Nephron (organoid): Measurements from ENCODE around the gene ALKBH3.

ENCODE experiments used
- H3K27ac Mint-ChIP-seq, 3 experiments: 2 replicates each; pipeline ENCODE4 v1.8.0; 2020; ENCODE audit warnings: mixed read lengths in 3 of 3, mild to moderate bottlenecking in 2 of 3, moderate library complexity in 1 of 3
- H3K27me3 Mint-ChIP-seq: 2 replicates; pipeline ENCODE4 v1.8.0; 2021; ENCODE audit warnings: low read depth, mild to moderate bottlenecking, moderate library complexity, mixed read lengths
- H3K36me3 Mint-ChIP-seq: 2 replicates; pipeline ENCODE4 v1.8.0; 2020; ENCODE audit warnings: low read depth, mixed read lengths
- H3K4me1 Mint-ChIP-seq: 2 replicates; pipeline ENCODE4 v1.8.0; 2020; ENCODE audit warnings: mixed read lengths
- H3K4me3 Mint-ChIP-seq, 3 experiments: 2 replicates each; pipeline ENCODE4 v1.8.0; 2020; ENCODE audit warnings: mild to moderate bottlenecking in 3 of 3, mixed read lengths in 3 of 3, moderate library complexity in 2 of 3
- H3K9me3 Mint-ChIP-seq: 2 replicates; pipeline ENCODE4 v1.8.0; 2020; ENCODE audit warnings: mixed read lengths
- CTCF ChIP-seq, 3 experiments: fragments of 200-600 bp; sonication (generic); IDR thresholded peaks; one replicate each; pipeline ENCODE4 v1.5.0; 2021; ENCODE audit warnings: antibody characterized with exemption in 3 of 3; ENCODE audit not compliant: unreplicated experiment in 3 of 3

ALKBH3 gene

GRCh38 chr11:43923406-43924111 is 42.9 kb downstream of the ALKBH3 start:
- Mint-ChIP-seq H3K4me3 (peak overlapping the region in 1 of 3 experiments; percentile 30), H3K9me3 (no peaks in the 10 kb centered on the region), H3K4me1 (peaks cover 70% of the 10 kb centered on the region), H3K36me3 (peaks cover 23% of the 10 kb centered on the region), H3K27ac (peak overlapping the region; percentile 93 to 99 (median 96)), H3K27me3 (no peaks in the 10 kb centered on the region)
- TF ChIP-seq CTCF (IDR thresholded peaks at IDR 0.05; ENCODE audit: unreplicated experiment in 3 of 3), result no peak

- Mint-ChIP-seq H3K4me1 (peaks cover 68% of the 10 kb centered on the region), H3K9me3 (no peaks in the 10 kb centered on the region), H3K36me3 (peaks cover 17% of the 10 kb centered on the region), H3K27me3 (no peaks in the 10 kb centered on the region), H3K27ac (peak overlapping the region; percentile 93 to 99 (median 96)), H3K4me3 (no peak overlapping the region)
- no peak for TF ChIP-seq CTCF (IDR thresholded peaks at IDR 0.05; ENCODE audit: unreplicated experiment in 3 of 3)
These were observed 43.7 kb downstream of the ALKBH3 start for GRCh38 chr11:43924112-43924855.

- Mint-ChIP-seq H3K27ac (peak overlapping the region; percentile 73 to 97 (median 87)), H3K36me3 (peaks cover 10% of the 10 kb centered on the region), H3K4me1 (peaks cover 65% of the 10 kb centered on the region), H3K27me3 (no peaks in the 10 kb centered on the region), H3K9me3 (no peaks in the 10 kb centered on the region), H3K4me3 (no peak overlapping the region)
- no peak for TF ChIP-seq CTCF (IDR thresholded peaks at IDR 0.05; ENCODE audit: unreplicated experiment in 3 of 3)
These were observed 44.7 kb downstream of the ALKBH3 start for GRCh38 chr11:43925063-43925931.

GRCh38 chr11:43925932-43926505 is 45.4 kb downstream of the ALKBH3 start:
- H3K27ac Mint-ChIP-seq, result peak overlapping the region; percentile 73 to 97 (median 87)
- TF ChIP-seq CTCF (IDR thresholded peaks at IDR 0.05; ENCODE audit: unreplicated experiment in 3 of 3), result no peak
- H3K4me3 Mint-ChIP-seq, result peak overlapping the region in 1 of 3 experiments; percentile 34
- H3K4me1 Mint-ChIP-seq, result peaks cover 65% of the 10 kb centered on the region
- no peaks in the 10 kb centered on the region for H3K9me3 Mint-ChIP-seq
- no peaks in the 10 kb centered on the region for H3K27me3 Mint-ChIP-seq
- peaks cover 5% of the 10 kb centered on the region for H3K36me3 Mint-ChIP-seq

- H3K27ac Mint-ChIP-seq, result peak overlapping the region in 2 of 3 experiments; percentile 82 to 89
- H3K4me1 Mint-ChIP-seq, result peaks cover 63% of the 10 kb centered on the region
- H3K36me3 Mint-ChIP-seq, result no peaks in the 10 kb centered on the region
- no peak for TF ChIP-seq CTCF (IDR thresholded peaks at IDR 0.05; ENCODE audit: unreplicated experiment in 3 of 3)
- H3K4me3 Mint-ChIP-seq, result no peak overlapping the region
- H3K27me3 Mint-ChIP-seq, result no peaks in the 10 kb centered on the region
- H3K9me3 Mint-ChIP-seq, result no peaks in the 10 kb centered on the region
These were observed 46.4 kb downstream of the ALKBH3 start for GRCh38 chr11:43927070-43927469.
